Kidney (tissue), 14 donors: ENCODE results near the gene COX6B2. TPM values are rescaled to one million over a fixed set of nuclear protein-coding genes. Genes with fewer than 3 reads are reported as not detected.

Source experiments
- DNase-seq, 5 donors: peaks; one replicate each; pipeline ENCODE4 v3.0.0-alpha.2; 2013 to 2020
- FAIRE-seq: peaks from 2 replicates; lab custom pipeline; 2012; peaks lifted over from hg19 to GRCh38; lab: Jason Lieb, UNC
- H3K27ac ChIP-seq, 2 donors: one replicate each; pipeline ENCODE4 v1.7.0; 2013; ENCODE audit warnings: low read depth in 2 of 2, low read length in 2 of 2, inconsistent platforms in 1 of 2
- H3K27me3 ChIP-seq: one replicate; pipeline ENCODE4 v1.7.1; 2013; ENCODE audit warnings: low read length, inconsistent platforms; ENCODE audit not compliant: control insufficient read depth, insufficient read depth
- H3K36me3 ChIP-seq, 3 donors: one replicate each; pipeline versions ENCODE4 v1.7.0 to v1.7.1; 2013; ENCODE audit warnings: low read length in 3 of 3, control low read depth in 1 of 3, inconsistent platforms in 1 of 3; ENCODE audit not compliant: insufficient read depth in 3 of 3, control insufficient read depth in 2 of 3
- H3K4me1 ChIP-seq, 3 donors: one replicate each; pipeline versions ENCODE4 v1.7.0 to v1.7.1; 2013; ENCODE audit warnings: low read length in 3 of 3, inconsistent platforms in 1 of 3, low read depth in 1 of 3; ENCODE audit not compliant: control insufficient read depth in 2 of 3, insufficient read depth in 2 of 3
- H3K4me3 ChIP-seq, 3 donors: one replicate each; pipeline versions ENCODE4 v1.7.0 to v1.8.1; 2013; ENCODE audit warnings: low read length in 3 of 3, control low read depth in 1 of 3, inconsistent platforms in 1 of 3
- H3K9ac ChIP-seq, 3 donors: one replicate each; pipeline versions ENCODE4 v1.7.0 to v1.7.1; 2013; ENCODE audit warnings: low read length in 3 of 3, control low read depth in 1 of 3, inconsistent platforms in 1 of 3
- H3K9me3 ChIP-seq, 3 donors: one replicate each; pipeline versions ENCODE4 v1.7.0 to v1.7.1; 2013; ENCODE audit warnings: low read length in 3 of 3, control low read depth in 1 of 3, inconsistent platforms in 1 of 3; ENCODE audit not compliant: control insufficient read depth in 2 of 3, insufficient read depth in 1 of 3
- CTCF ChIP-seq: IDR thresholded peaks from 3 replicates; pipeline ENCODE4 v1.5.1; 2012; ENCODE audit warnings: mild to moderate bottlenecking, moderate library complexity, borderline replicate concordance; ENCODE audit not compliant: insufficient read depth; ENCODE audit errors: extremely low read depth
- intact Hi-C: fragments of 100-400 bp; cut with DNase I; formaldehyde crosslinking; loops from one replicate; pipeline ENCODE4 v1.11.1; 2022
- polyA plus RNA-seq: library from polyadenylated mRNA; stranded (reverse); fragments of 350-450 nt; fragmentation: Illumina TruSeq; extraction: RNeasy Lipid Tissue Mini Kit (QIAGEN cat#74804); gene quantifications from one replicate; pipeline ENCODE4 v1.2.3, GENCODE V29; 2014; ENCODE audit warnings: low read depth, low replicate concordance; ENCODE audit not compliant: insufficient read depth
- total RNA-seq: library from RNA; stranded (reverse); fragmentation: NEBNext Ultra II Directional; extraction: Animal tissue kit (Norgen Biotek cat#: 25700); gene quantifications from one replicate; pipeline ENCODE4 v1.2.1, GENCODE V29; 2021
- donor health status: control.
- donor health status: control.
- donor health status: control.
- donor health status: control.
- donor health status: control.
- donor health status: DM: yes; HTN: yes; CAD: no.
- donor health status: Normal renal cell carcinoma (clear cell type).

COX6B2 gene
- total and polyA plus RNA-seq, 2 donors from 2014 or later: 0.62 to 3.8 TPM

- Histone ChIP-seq H3K36me3 (peaks cover 0 to 4% (median 0%) of the 10 kb centered on the region in 3 donors), H3K27ac (no peak overlapping the region), H3K9me3 (peaks cover 0 to under 1% (median 0%) of the 10 kb centered on the region in 3 donors), H3K4me3 (no peak overlapping the region), H3K27me3 (no peaks in the 10 kb centered on the region), H3K9ac (no peak overlapping the region), H3K4me1 (no peaks in the 10 kb centered on the region)
- FAIRE-seq (no peak), DNase-seq (no peak)
- intact Hi-C loops: no loop called here
- no peak for TF ChIP-seq CTCF
Observed at GRCh38 chr19:55321466-55322137, 32.9 kb downstream of the COX6B2 start.

GRCh38 chr19:55320844-55321419, 33.6 kb downstream of the COX6B2 start:
- H3K27ac ChIP-seq: no peak overlapping the region
- FAIRE-seq: no peak
- H3K27me3 ChIP-seq: no peaks in the 10 kb centered on the region
- H3K4me3 ChIP-seq: no peak overlapping the region
- intact Hi-C loops: no loop called here
- H3K9me3 ChIP-seq: peaks cover 0 to 7% (median 0%) of the 10 kb centered on the region in 3 donors
- H3K4me1 ChIP-seq: no peaks in the 10 kb centered on the region
- no peak for TF ChIP-seq CTCF
- DNase-seq: no peak
- H3K36me3 ChIP-seq: peaks cover 0 to 4% (median 0%) of the 10 kb centered on the region in 3 donors
- H3K9ac ChIP-seq: no peak overlapping the region

GRCh38 chr19:55319785-55320184, 34.7 kb downstream of the COX6B2 start:
- peaks cover 0 to 8% (median 0%) of the 10 kb centered on the region in 3 donors for H3K9me3 ChIP-seq
- intact Hi-C loops: no loop called here
- no peak overlapping the region for H3K9ac ChIP-seq
- FAIRE-seq (no peak), DNase-seq (peak; percentile 71 to 82 (median 78))
- H3K27me3 ChIP-seq: no peaks in the 10 kb centered on the region
- TF ChIP-seq CTCF: no peak
- peaks cover 0 to 4% (median 0%) of the 10 kb centered on the region in 3 donors for H3K36me3 ChIP-seq
- H3K4me1 ChIP-seq: no peaks in the 10 kb centered on the region
- H3K4me3 ChIP-seq: no peak overlapping the region
- H3K27ac ChIP-seq: no peak overlapping the region
